CD4-positive, alpha-beta T cell treated with Interferon gamma for 1 hour (primary cell): Measurements from ENCODE around the gene CCBE1.
"Not testable (repeated sequence)": the region's sequence is repeated elsewhere in the genome, so short reads cannot be mapped to it uniquely, and the experiment has no call there.

Experiments used
- DNase-seq: peaks from one replicate; pipeline ENCODE4 v3.0.0-alpha.2; 2020

The CCBE1 gene

GRCh38 chr18:59650266-59650820 is 46.9 kb downstream of the CCBE1 start:
- no peak for DNase-seq

GRCh38 chr18:59649591-59649990 is 47.6 kb downstream of the CCBE1 start:
- no peak for DNase-seq

- not testable (repeated sequence) for DNase-seq
These were observed 48.8 kb downstream of the CCBE1 start for GRCh38 chr18:59648469-59648868.

GRCh38 chr18:59646963-59647307 is 50.3 kb downstream of the CCBE1 start:
- no peak for DNase-seq

GRCh38 chr18:59646228-59646962 is 50.8 kb downstream of the CCBE1 start:
- no peak for DNase-seq

GRCh38 chr18:59643740-59644139 is 53.5 kb downstream of the CCBE1 start:
- no peak for DNase-seq

- no peak for DNase-seq
These were observed 56.5 kb downstream of the CCBE1 start for GRCh38 chr18:59640721-59641120.

GRCh38 chr18:59639821-59640220 is 57.4 kb downstream of the CCBE1 start:
- DNase-seq: no peak

- no peak for DNase-seq
These were observed 58.1 kb downstream of the CCBE1 start for GRCh38 chr18:59639136-59639535.

GRCh38 chr18:59633961-59634485 is 63.2 kb downstream of the CCBE1 start:
- DNase-seq: no peak

- DNase-seq: no peak
These were observed 63.9 kb downstream of the CCBE1 start for GRCh38 chr18:59633317-59633716.

GRCh38 chr18:59631583-59632181 is 65.5 kb downstream of the CCBE1 start:
- no peak for DNase-seq

GRCh38 chr18:59629894-59630293 is 67.3 kb downstream of the CCBE1 start:
- DNase-seq: no peak

- DNase-seq: no peak
These were observed 68.2 kb downstream of the CCBE1 start for GRCh38 chr18:59628995-59629394.

GRCh38 chr18:59627414-59627813 is 69.8 kb downstream of the CCBE1 start:
- no peak for DNase-seq

GRCh38 chr18:59624369-59624765 is 72.9 kb downstream of the CCBE1 start:
- no peak for DNase-seq

- DNase-seq: no peak
These were observed 73.5 kb downstream of the CCBE1 start for GRCh38 chr18:59623456-59624368.

- no peak for DNase-seq
These were observed 76.2 kb downstream of the CCBE1 start for GRCh38 chr18:59621027-59621426.

- DNase-seq: no peak
These were observed 76.8 kb downstream of the CCBE1 start for GRCh38 chr18:59620381-59620780.

GRCh38 chr18:59619816-59620215 is 77.4 kb downstream of the CCBE1 start:
- DNase-seq: no peak

- DNase-seq: no peak
These were observed 79.7 kb downstream of the CCBE1 start for GRCh38 chr18:59617468-59617932.

- DNase-seq: no peak
These were observed 80.7 kb downstream of the CCBE1 start for GRCh38 chr18:59616501-59616900.

- no peak for DNase-seq
These were observed 83.3 kb downstream of the CCBE1 start for GRCh38 chr18:59613903-59614302.
